Psoas muscle (tissue), 8 donors: ENCODE measurements around the gene UGT2B15. TPM values are rescaled to one million over a fixed set of nuclear protein-coding genes. Genes with fewer than 3 reads are reported as not detected.

Experiments
- ATAC-seq, 4 donors: fragments of 200-7000 bp; cut with Tn5 transposase; one replicate each; pipeline ENCODE4 v1.9.1; 2020; ENCODE audit warnings: moderate library complexity in 3 of 4, mild to moderate bottlenecking in 2 of 4
- DNase-seq, 2 donors: peaks; one replicate each; pipeline ENCODE4 v3.0.0-alpha.2; 2020
- H3K27ac ChIP-seq: fragments of 200-600 bp; one replicate; pipeline ENCODE4 v1.8.0; 2022
- H3K27me3 ChIP-seq, 3 donors: fragments of 200-600 bp in 1 of 3; one replicate each; pipeline versions ENCODE4 v1.6.1 to v1.8.0; 2013 to 2022; ENCODE audit warnings: low read length in 2 of 3, mild to moderate bottlenecking in 2 of 3, moderate library complexity in 1 of 3; ENCODE audit not compliant: insufficient read depth in 3 of 3
- H3K36me3 ChIP-seq, 2 donors: fragments of 200-600 bp in 1 of 2; one replicate each; pipeline versions ENCODE4 v1.6.1 to v1.8.0; 2013 to 2022; ENCODE audit warnings: low read depth in 1 of 2, mild to moderate bottlenecking in 1 of 2, moderate library complexity in 1 of 2; ENCODE audit not compliant: insufficient read depth in 1 of 2
- H3K4me1 ChIP-seq: fragments of 200-600 bp; one replicate; pipeline ENCODE4 v1.8.0; 2022
- H3K4me3 ChIP-seq: fragments of 200-600 bp; one replicate; pipeline ENCODE4 v1.8.0; 2022; ENCODE audit warnings: mild to moderate bottlenecking
- H3K9me3 ChIP-seq: fragments of 200-600 bp; one replicate; pipeline ENCODE4 v1.8.0; 2022
- WGBS, 3 donors: extraction: QIAGEN DNeasy Blood & Tissue Kit; methylation state at CpG; one replicate each; pipeline versions ENCODE4 v1.1.6 to v1.1.7; 2013; 5-methylcytosine and 5-hydroxymethylcytosine counted together
- intact Hi-C, 2 donors: fragments of 100-400 bp; cut with DNase I; formaldehyde crosslinking; loops; one replicate each; pipeline versions ENCODE4 v1.11.0 to v1.14.2; 2022
- polyA plus RNA-seq, 3 donors: library from polyadenylated mRNA; stranded (reverse); fragments of 200-250 nt; gene quantifications; one replicate each; pipeline ENCODE4 v1.2.3, GENCODE V29; 2013
- total RNA-seq, 4 donors: library from RNA; stranded (reverse); fragmentation: NEBNext Ultra II Directional in 2 of 4; extraction: Animal tissue kit (Norgen Biotek cat#: 25700) in 2 of 4; gene quantifications; one replicate each; pipeline versions ENCODE4 v1.2.1 to v1.2.4, GENCODE V29; 2021 to 2023
- TF ChIP-seq, protein P1 (sequence below): fragments of 200-600 bp; IDR thresholded peaks from one replicate; pipeline ENCODE4 v1.8.0; 2022; ENCODE audit warnings: antibody characterized with exemption
- donor health status: healthy with polysubstance abuse.
- donor health status: DM: no; HTN: no; CAD: no; lungs with moderate emphysema.
- donor health status: Bipolar disorder and iron deficiency.
- donor health status: healthy.
- donor health status: DM: yes; HTN: yes; CAD: no.
- donor health status: DM: no; HTN: no; CAD: no.
- donor health status: DM: no; HTN: no; CAD: no.
- donor health status: DM: yes; HTN: yes; CAD: no.

Gene UGT2B15
- total and polyA plus RNA-seq, 7 donors: 0.26 TPM; not detected in 6

DNA sequence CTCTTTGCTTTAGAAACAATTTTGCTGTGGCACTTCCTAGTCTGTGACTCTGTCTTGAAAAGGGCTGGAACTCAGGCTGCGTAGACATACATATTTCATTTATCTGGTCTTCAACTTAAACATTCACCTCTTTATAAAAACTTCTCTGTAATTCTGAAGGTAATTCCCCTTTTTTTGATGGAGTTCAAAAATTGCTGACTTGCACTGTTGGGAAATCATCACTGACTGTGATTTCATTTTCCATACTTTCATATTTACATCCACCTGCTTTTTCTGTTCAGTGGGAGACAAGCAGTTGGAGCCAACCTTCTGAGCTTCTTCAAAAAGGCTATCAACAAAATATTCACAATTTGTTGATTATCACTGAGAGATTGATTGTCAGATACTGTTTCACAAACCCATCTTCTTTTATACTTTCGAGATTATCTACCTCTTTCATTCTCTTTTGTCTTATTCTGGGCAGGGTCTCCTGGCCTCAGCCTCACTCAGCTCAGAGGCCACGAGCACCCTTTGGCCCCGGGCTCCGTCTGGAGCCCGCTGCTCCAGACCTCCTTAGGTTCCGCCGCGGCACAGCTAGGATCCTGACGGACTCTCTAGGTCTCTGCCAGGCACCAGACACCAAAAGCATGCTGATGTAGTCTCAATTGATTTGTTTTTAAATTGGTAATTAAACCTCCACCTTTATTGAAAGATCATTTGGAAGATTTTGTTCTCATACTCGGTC lies 54.6 kb downstream of the UGT2B15 start:
- intact Hi-C loops: no loop called here
- H3K4me1 ChIP-seq: no peaks in the 10 kb centered on the region
- H3K36me3 ChIP-seq: no peaks in the 10 kb centered on the region
- TF ChIP-seq, protein P1, sequence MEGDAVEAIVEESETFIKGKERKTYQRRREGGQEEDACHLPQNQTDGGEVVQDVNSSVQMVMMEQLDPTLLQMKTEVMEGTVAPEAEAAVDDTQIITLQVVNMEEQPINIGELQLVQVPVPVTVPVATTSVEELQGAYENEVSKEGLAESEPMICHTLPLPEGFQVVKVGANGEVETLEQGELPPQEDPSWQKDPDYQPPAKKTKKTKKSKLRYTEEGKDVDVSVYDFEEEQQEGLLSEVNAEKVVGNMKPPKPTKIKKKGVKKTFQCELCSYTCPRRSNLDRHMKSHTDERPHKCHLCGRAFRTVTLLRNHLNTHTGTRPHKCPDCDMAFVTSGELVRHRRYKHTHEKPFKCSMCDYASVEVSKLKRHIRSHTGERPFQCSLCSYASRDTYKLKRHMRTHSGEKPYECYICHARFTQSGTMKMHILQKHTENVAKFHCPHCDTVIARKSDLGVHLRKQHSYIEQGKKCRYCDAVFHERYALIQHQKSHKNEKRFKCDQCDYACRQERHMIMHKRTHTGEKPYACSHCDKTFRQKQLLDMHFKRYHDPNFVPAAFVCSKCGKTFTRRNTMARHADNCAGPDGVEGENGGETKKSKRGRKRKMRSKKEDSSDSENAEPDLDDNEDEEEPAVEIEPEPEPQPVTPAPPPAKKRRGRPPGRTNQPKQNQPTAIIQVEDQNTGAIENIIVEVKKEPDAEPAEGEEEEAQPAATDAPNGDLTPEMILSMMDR: no peak
- H3K4me3 ChIP-seq: no peak overlapping the region
- WGBS, 3 donors: 88 to 91% methylated on average over 11 of the region's 11 CpGs; no CpG with 5 or more reads in 1 of the 3 donors
- no peaks in the 10 kb centered on the region for H3K9me3 ChIP-seq
- ATAC-seq (no peak), DNase-seq (no peak)
- no peaks in the 10 kb centered on the region for H3K27me3 ChIP-seq
- H3K27ac ChIP-seq: no peak overlapping the region

DNA sequence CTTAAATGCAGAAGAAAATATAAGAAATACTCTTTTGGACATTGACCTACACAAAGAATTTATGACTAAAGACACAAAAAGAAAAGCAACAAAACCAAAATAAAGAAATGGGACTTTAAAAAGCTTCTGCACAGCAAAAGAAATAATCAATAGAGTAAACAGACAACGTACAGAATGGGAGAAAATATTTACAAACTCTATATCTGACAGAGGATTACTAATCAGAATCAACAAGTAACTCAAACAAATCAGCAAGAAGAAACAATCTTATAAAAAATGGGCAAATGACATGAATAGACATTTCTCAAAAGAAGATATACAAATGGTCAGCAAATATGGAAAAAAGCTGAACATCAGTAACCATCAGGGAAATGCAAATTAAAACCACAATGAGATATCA lies 56.7 kb downstream of the UGT2B15 start:
- H3K4me3 ChIP-seq: no peak overlapping the region
- ATAC-seq (no peak), DNase-seq (no peak)
- H3K27ac ChIP-seq: no peak overlapping the region
- 47 to 51% methylated on average over 1 of the region's 1 CpG; no CpG with 5 or more reads in 1 of the 3 donors for WGBS, 3 donors
- H3K9me3 ChIP-seq: no peaks in the 10 kb centered on the region
- H3K4me1 ChIP-seq: no peaks in the 10 kb centered on the region
- intact Hi-C loops: no loop called here
- TF ChIP-seq, protein P1: no peak
- H3K27me3 ChIP-seq: no peaks in the 10 kb centered on the region
- H3K36me3 ChIP-seq: no peaks in the 10 kb centered on the region

DNA sequence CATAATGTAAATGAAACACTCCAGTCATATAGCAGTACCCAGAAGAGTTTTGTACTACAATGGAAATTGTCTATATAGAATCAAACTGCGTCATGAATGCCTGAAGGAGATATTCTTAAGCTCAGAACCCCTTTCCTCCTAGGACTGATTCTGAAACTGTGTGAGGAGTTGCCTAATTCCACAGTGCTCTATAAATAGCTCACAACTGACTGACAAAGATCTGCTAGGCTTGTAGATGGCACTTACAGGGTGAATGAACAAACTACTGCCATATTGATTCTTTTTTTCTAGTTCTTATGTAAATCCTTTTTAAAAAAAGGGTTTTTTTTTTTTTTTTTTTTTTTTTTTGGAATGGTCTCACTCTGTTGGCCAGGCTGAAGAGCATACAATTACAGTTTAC lies 64.2 kb downstream of the UGT2B15 start:
- 72 to 74% methylated on average over 1 of the region's 1 CpG; no CpG with 5 or more reads in 1 of the 3 donors for WGBS, 3 donors
- TF ChIP-seq, protein P1: no peak
- Histone ChIP-seq H3K36me3 (no peaks in the 10 kb centered on the region), H3K9me3 (no peaks in the 10 kb centered on the region), H3K4me1 (no peaks in the 10 kb centered on the region), H3K4me3 (no peak overlapping the region), H3K27me3 (no peaks in the 10 kb centered on the region), H3K27ac (no peak overlapping the region)
- intact Hi-C loops: no loop called here
- DNase-seq: no peak
- ATAC-seq: no peak

DNA sequence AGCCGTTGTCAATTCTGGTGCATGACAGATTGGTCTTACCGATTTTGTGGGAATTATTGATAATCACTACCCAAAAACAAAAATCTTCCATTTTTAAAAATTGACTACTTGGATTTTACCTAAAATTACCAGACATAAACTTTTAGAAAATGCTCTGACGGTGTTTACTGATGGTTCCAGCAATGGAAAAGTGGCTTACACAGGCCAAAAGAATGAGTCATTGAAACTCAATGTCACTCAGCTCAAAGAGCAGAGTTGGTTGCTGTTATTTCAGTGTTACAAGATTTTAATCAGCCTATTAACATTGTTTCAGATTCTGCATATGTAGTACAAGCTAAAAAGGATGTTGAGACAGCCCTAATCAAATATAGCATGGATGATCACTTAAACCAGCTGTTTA lies 71.3 kb downstream of the UGT2B15 start:
- Histone ChIP-seq H3K36me3 (no peaks in the 10 kb centered on the region), H3K4me1 (no peaks in the 10 kb centered on the region), H3K4me3 (no peak overlapping the region), H3K9me3 (no peaks in the 10 kb centered on the region), H3K27me3 (no peaks in the 10 kb centered on the region), H3K27ac (no peak overlapping the region)
- 59 to 72% methylated on average over 3 of the region's 3 CpGs; no CpG with 5 or more reads in 1 of the 3 donors for whole genome bisulfite sequencing, 3 donors
- intact Hi-C loops: no loop called here
- TF ChIP-seq, protein P1: no peak
- no peak for ATAC-seq
- DNase-seq: no peak

DNA sequence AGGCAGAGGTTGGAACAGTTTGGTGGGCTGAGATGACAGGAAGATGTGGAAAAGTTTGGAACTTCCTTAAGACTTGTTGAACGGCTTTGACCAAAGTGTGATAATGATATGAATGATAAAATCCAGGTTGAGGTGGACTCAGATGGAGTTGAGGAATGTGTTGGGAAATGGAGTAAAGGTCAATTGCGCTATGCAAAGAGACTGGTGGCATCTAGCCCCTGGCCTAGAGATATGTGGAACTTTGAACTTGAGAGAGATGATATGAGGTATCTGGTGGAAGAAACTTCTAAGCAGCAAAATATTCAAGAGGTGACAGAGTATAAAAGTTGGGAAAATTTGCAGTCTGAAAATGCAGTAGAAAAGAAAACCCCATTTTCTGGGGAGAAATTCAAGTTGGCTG lies 73.0 kb downstream of the UGT2B15 start:
- no peak for ATAC-seq
- no peak for DNase-seq
- TF ChIP-seq, protein P1: no peak
- Histone ChIP-seq H3K9me3 (no peaks in the 10 kb centered on the region), H3K4me1 (no peaks in the 10 kb centered on the region), H3K36me3 (no peaks in the 10 kb centered on the region), H3K27me3 (no peaks in the 10 kb centered on the region), H3K27ac (no peak overlapping the region), H3K4me3 (no peak overlapping the region)
- intact Hi-C loops: no loop called here
- WGBS, 3 donors: 94 to 95% methylated on average over 2 of the region's 2 CpGs; no CpG with 5 or more reads in 1 of the 3 donors
